ENCODE data around the gene MYO5A. TPM values are rescaled to one million over a fixed set of nuclear protein-coding genes. Genes with fewer than 3 reads are reported as not detected.
A peak's percentile ranks its signal among the peaks of the same experiment; 100 is the strongest.

The MYO5A gene
- total and polyA plus RNA-seq, 9 of the 15 experiments (the other 6 are each of a cell fraction or from before 2014, with no cell fraction given): 0.03 to 0.82 (median 0.40) TPM

DNA sequence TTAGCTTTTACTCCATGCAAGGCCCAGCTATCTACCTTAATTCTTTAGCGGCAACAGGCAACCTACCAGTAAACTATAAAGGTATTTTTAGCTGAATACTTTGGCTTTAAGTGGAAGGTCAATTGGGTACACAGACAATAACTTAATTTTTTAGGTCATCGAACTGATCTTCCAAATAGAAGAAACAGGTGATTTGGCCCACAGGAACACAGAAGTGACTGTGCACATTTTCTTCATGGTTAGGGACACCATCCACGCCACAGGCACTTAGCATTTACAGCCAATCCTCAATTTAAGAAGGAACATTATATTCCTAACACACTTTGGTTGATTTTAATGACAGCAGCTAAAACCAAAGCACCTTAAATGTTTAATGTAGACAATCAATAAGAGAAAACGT, 38.2 kb upstream of the MYO5A start (continued):
- TF ChIP-seq, protein P1, sequence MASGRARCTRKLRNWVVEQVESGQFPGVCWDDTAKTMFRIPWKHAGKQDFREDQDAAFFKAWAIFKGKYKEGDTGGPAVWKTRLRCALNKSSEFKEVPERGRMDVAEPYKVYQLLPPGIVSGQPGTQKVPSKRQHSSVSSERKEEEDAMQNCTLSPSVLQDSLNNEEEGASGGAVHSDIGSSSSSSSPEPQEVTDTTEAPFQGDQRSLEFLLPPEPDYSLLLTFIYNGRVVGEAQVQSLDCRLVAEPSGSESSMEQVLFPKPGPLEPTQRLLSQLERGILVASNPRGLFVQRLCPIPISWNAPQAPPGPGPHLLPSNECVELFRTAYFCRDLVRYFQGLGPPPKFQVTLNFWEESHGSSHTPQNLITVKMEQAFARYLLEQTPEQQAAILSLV (tag; IDR thresholded peaks at IDR 0.05): no peak
- TF ChIP-seq MAFF (IDR thresholded peaks at IDR 0.05; ENCODE audit: low read length) (peak; percentile 64), YBX1 (IDR thresholded peaks at IDR 0.05) (no peak), SREBF1 (IDR thresholded peaks at IDR 0.05; ENCODE audit: borderline replicate concordance, low read depth, low read length) (no peak), SMARCE1 (IDR thresholded peaks at IDR 0.05) (no peak), KLF10 (CRISPR knock-in tag; IDR thresholded peaks at IDR 0.05) (no peak), HMG20B (CRISPR knock-in tag; IDR thresholded peaks at IDR 0.05) (no peak), ZC3H8 (IDR thresholded peaks at IDR 0.05) (no peak), GATAD2B (IDR thresholded peaks at IDR 0.05; ENCODE audit: borderline replicate concordance) (no peak), PCBP1 (IDR thresholded peaks at IDR 0.05; ENCODE audit: low read depth, low read length, poor library complexity, severe bottlenecking) (no peak), FOXJ2 (tag; IDR thresholded peaks at IDR 0.05) (no peak), ZNF143 (CRISPR knock-in tag; IDR thresholded peaks at IDR 0.05) (no peak), ZNF785 (CRISPR knock-in tag; IDR thresholded peaks at IDR 0.05) (no peak), ZNF644 (tag; IDR thresholded peaks at IDR 0.05; ENCODE audit: low read depth) (no peak)

Measured in K562 (cell line).